Epithelial cell of umbilical artery (primary cell): Measurements from ENCODE around the gene SPRING1. TPM values are rescaled to one million over a fixed set of nuclear protein-coding genes. Genes with fewer than 3 reads are reported as not detected.

Source experiments
- total RNA-seq: library from RNA; depleted of rRNA; stranded (reverse); fragments of >200 nt; gene quantifications from 2 replicates; pipeline ENCODE4 v1.2.3, GENCODE V29; 2014

SPRING1 gene
- 25.7 and 29.9 TPM in 2 replicates for total RNA-seq

GRCh38 chr12:116737774-116738657, at the start of gene SPRING1, which contains the start of gene RNFT2:
Gene SPRING1, minus strand, starts transcription at chr12:116738069. Its CDS starts 169 bp downstream, at chr12:116737900.
Gene RNFT2, plus strand, starts transcription at chr12:116738315. Its CDS starts 2,183 bp downstream, at chr12:116740498.

Other genes starting within 250 kb of the SPRING1 start
- gene MAP1LC3B2, start 178.7 kb downstream of the SPRING1 start, total RNA-seq = 0.32 TPM in 1 of 2 replicates, not detected in the other
- gene RNFT2, start 246 bp upstream of the SPRING1 start, total RNA-seq = 1.3 and 4.9 TPM in 2 replicates
- gene HRK, start 143.4 kb upstream of the SPRING1 start, total RNA-seq = not detected in 2 replicates
- 8.4 and 15.0 TPM in 2 replicates for gene FBXW8, start 172.9 kb upstream of the SPRING1 start, total RNA-seq